Measurements from ENCODE around the gene NOTO.
A peak's percentile ranks its signal among the peaks of the same experiment; 100 is the strongest.

NOTO gene

DNA sequence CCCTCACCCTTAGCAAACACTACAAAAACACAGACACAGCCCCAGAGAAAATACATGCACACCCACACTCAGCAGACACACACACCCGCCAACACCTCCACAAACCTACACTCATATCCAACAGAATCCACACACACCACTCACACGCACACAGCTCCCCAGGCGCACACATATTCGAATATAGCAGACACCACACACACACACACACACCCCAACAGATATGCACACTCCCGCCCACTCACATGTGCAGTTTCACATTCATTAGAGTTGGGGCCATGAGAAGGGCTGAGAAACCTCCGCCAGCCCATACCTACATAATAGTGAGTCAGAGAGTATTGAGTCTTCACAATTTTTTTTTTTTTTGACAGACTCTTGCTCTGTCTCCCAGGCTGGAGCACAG, 29.4 kb upstream of the NOTO start:
- TF ChIP-seq, protein P1, sequence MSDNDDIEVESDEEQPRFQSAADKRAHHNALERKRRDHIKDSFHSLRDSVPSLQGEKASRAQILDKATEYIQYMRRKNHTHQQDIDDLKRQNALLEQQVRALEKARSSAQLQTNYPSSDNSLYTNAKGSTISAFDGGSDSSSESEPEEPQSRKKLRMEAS (IDR thresholded peaks at IDR 0.05; ENCODE audit: low read depth, low read length) = no peak
- TF ChIP-seq, protein P2, sequence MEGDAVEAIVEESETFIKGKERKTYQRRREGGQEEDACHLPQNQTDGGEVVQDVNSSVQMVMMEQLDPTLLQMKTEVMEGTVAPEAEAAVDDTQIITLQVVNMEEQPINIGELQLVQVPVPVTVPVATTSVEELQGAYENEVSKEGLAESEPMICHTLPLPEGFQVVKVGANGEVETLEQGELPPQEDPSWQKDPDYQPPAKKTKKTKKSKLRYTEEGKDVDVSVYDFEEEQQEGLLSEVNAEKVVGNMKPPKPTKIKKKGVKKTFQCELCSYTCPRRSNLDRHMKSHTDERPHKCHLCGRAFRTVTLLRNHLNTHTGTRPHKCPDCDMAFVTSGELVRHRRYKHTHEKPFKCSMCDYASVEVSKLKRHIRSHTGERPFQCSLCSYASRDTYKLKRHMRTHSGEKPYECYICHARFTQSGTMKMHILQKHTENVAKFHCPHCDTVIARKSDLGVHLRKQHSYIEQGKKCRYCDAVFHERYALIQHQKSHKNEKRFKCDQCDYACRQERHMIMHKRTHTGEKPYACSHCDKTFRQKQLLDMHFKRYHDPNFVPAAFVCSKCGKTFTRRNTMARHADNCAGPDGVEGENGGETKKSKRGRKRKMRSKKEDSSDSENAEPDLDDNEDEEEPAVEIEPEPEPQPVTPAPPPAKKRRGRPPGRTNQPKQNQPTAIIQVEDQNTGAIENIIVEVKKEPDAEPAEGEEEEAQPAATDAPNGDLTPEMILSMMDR (IDR thresholded peaks at IDR 0.05; ENCODE audit: low read depth, low read length) = no peak
- TF ChIP-seq POLR2A (IDR thresholded peaks at IDR 0.05; ENCODE audit: extremely low read depth, insufficient read length) (no peak), MYC (IDR thresholded peaks at IDR 0.05; ENCODE audit: low read depth, low read length) (no peak)
- no peak for DNase-seq (ENCODE audit: low read depth)
- no peak overlapping the region for H3K4me3 ChIP-seq (ENCODE audit: low read depth, low read length)

DNA sequence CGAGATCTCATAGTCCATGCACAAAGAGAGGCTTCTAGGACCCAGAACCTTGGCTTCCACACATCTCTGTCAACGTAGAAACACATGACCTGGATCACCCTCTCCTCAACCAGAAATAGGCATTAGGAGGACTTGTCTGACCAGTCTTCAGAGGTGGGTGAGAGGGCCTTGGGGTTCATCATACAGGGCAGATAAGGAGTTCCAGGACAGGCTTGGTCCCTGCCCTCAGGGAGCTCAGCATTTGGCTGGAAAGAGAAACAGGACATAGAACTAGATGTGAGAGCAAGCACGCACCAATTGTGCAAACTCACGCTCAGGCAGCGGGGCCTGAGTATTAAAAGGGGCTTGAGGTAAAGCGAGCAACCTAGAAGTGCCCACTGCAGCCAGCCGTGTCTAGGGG, 28.6 kb upstream of the NOTO start:
- no peak for DNase-seq (ENCODE audit: low read depth)
- H3K4me3 ChIP-seq (ENCODE audit: low read depth, low read length) = no peak overlapping the region
- TF ChIP-seq POLR2A (IDR thresholded peaks at IDR 0.05; ENCODE audit: extremely low read depth, insufficient read length) = no peak
- TF ChIP-seq, protein P1 (IDR thresholded peaks at IDR 0.05; ENCODE audit: low read depth, low read length) = no peak
- TF ChIP-seq MYC (IDR thresholded peaks at IDR 0.05; ENCODE audit: low read depth, low read length) = no peak
- TF ChIP-seq, protein P2 (IDR thresholded peaks at IDR 0.05; ENCODE audit: low read depth, low read length) = no peak

DNA sequence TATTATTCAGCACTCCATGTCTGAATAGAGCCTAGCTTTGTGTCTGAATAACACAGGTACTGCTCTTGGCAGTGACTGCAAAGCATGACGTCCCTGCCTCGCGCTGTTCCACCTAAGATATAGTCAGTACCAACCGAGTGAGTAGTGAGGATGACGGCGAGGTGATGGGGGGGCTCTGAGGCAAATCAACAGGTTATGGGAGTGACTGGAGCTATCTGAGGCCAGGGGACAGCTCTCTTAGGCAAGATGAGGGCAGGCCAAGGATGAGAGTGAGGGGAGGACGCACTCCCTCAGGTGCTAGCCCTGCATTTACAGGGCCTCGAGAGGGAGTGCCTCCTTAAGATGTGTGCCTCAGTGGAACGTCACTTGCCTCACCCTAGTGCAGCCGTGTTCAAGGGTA, 28.1 kb upstream of the NOTO start:
- TF ChIP-seq MYC (IDR thresholded peaks at IDR 0.05; ENCODE audit: low read depth, low read length) = no peak
- TF ChIP-seq, protein P1 (IDR thresholded peaks at IDR 0.05; ENCODE audit: low read depth, low read length) = no peak
- TF ChIP-seq POLR2A (IDR thresholded peaks at IDR 0.05; ENCODE audit: extremely low read depth, insufficient read length) = no peak
- TF ChIP-seq, protein P2 (IDR thresholded peaks at IDR 0.05; ENCODE audit: low read depth, low read length) = no peak
- H3K4me3 ChIP-seq (ENCODE audit: low read depth, low read length) = no peak overlapping the region
- no peak for DNase-seq (ENCODE audit: low read depth)

DNA sequence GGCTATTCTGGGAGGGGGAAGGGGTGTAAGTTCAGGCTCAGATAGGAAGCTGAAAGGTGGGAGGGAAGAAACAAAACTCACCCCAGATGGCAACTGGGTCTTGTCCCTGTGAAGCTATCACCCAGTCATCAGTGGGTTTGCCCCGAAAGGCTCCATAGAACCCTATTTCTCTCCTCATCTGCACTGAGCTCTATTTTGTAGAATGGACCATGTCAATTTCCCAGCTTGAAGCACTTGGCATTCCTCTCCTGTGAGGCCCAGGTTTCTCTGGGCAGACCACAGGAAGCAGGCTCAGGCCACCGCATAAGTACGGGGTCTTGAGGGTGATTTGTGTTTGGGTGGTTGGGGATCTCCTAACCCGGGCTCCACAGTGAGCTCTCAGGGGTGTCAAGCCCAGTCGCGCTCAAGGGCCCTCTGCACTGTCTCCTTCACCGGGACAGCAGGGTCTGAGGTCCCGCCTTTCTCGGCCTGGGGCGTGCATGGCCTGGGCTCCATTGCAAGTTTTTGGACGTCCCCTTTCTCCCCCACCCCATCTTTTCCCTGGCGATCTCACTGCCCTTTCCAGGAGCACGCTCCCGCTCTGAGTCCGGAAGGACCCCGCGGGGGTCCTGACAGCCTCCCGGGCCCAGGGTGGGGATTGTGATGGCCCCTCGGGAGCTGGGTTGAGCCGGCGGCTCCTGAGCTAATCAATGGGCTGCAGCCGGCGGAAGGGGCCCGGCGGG, 27.3 kb upstream of the NOTO start:
- no peak overlapping the region for H3K4me3 ChIP-seq (ENCODE audit: low read depth, low read length)

DNA sequence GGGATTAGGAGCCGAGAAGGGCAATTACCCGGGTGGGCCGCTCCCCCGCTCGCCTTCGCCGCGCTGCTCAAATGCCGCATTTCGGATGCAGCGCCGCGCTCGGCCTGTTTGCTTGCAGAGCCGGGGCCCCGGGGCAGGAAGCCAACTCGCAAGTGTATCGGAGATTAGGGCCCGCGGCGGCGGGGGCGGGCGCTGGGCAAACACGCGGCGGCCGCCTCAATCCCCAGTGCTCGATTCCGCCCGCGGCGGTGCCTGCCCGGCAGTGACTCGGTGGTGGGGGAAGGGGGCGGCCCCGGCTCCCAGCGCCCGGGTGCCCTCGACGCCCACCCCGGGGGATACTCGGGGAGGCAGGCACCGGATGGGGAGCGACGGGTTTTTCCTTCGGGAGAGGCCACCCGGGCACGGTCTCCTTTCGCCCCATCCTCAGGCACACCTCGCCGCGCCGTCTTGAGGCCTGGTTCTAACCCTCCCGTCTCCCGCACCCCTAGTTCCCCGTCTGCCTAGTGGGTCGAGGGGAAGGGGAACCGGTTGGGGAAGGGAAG, 26.6 kb upstream of the NOTO start:
- DNase-seq (ENCODE audit: low read depth) = peak; percentile 85
- TF ChIP-seq, protein P2 (IDR thresholded peaks at IDR 0.05; ENCODE audit: low read depth, low read length) = no peak
- TF ChIP-seq POLR2A (IDR thresholded peaks at IDR 0.05; ENCODE audit: extremely low read depth, insufficient read length) = no peak
- TF ChIP-seq, protein P1 (IDR thresholded peaks at IDR 0.05; ENCODE audit: low read depth, low read length) = no peak
- TF ChIP-seq MYC (IDR thresholded peaks at IDR 0.05; ENCODE audit: low read depth, low read length) = no peak
- no peak overlapping the region for H3K4me3 ChIP-seq (ENCODE audit: low read depth, low read length)

More for the DNA sequence above, 27.3 kb upstream of the NOTO start:
- no peak for TF ChIP-seq MYC (IDR thresholded peaks at IDR 0.05; ENCODE audit: low read depth, low read length)
- no peak for TF ChIP-seq POLR2A (IDR thresholded peaks at IDR 0.05; ENCODE audit: extremely low read depth, insufficient read length)
- TF ChIP-seq, protein P2 (IDR thresholded peaks at IDR 0.05; ENCODE audit: low read depth, low read length) = no peak
- TF ChIP-seq, protein P1 (IDR thresholded peaks at IDR 0.05; ENCODE audit: low read depth, low read length) = no peak
- DNase-seq (ENCODE audit: low read depth) = no peak

Measured in NB4 (cell line).